Endothelial cell of umbilical vein (primary cell): ENCODE measurements around the gene ENTPD6. TPM values are rescaled to one million over a fixed set of nuclear protein-coding genes. Genes with fewer than 3 reads are reported as not detected.

Source experiments
- BruUV-seq: library from RNA; stranded (reverse); fragments of 400-500 nt; replicated peaks from 2 replicates; lab custom pipeline; 2021; lab: Mats Ljungman, UMichigan
- CTCF ChIA-PET: fragments of 300-600, 350-600 bp; sonication (Branson Sonifier 250); formaldehyde crosslinking; loops from one replicate; lab custom pipeline; 2021; ENCODE audit warnings: antibody characterized with exemption, inconsistent platforms; lab: Charles Lee
- POLR2A ChIA-PET: fragments of 300-600, 350-600 bp; sonication (Branson Sonifier 250); formaldehyde crosslinking; loops from one replicate; lab custom pipeline; 2021; ENCODE audit warnings: antibody characterized with exemption, inconsistent platforms; lab: Charles Lee
- DNase-seq: peaks from one replicate; pipeline ENCODE4 v3.0.0-alpha.2; 2011; ENCODE audit warnings: low read depth, low spot score
- FAIRE-seq: peaks from 2 replicates; lab custom pipeline; 2011; peaks lifted over from hg19 to GRCh38; lab: Jason Lieb, UNC
- H2AFZ ChIP-seq: 2 replicates; pipeline ENCODE4 v1.6.0; 2012; ENCODE audit warnings: low read depth, low read length, control low read depth, inconsistent platforms
- H3K27ac ChIP-seq: 2 replicates; pipeline ENCODE4 v1.5.1; 2011; ENCODE audit warnings: low read depth, mild to moderate bottlenecking, control low read depth, low read length, moderate library complexity; ENCODE audit not compliant: insufficient read depth
- H3K27me3 ChIP-seq, 2 experiments: 2 replicates each; pipeline versions ENCODE4 v1.6.0 to v1.6.1; 2011; ENCODE audit warnings: low read length in 2 of 2, mixed read lengths in 1 of 2; ENCODE audit not compliant: control insufficient read depth in 2 of 2, insufficient read depth in 2 of 2
- H3K36me3 ChIP-seq, 2 experiments: 2 replicates in 1 of 2; 3 replicates in 1 of 2; pipeline ENCODE4 v1.5.1; 2011; ENCODE audit warnings: low read length in 2 of 2, mild to moderate bottlenecking in 1 of 2, moderate library complexity in 1 of 2; ENCODE audit not compliant: control insufficient read depth in 2 of 2, insufficient read depth in 2 of 2; ENCODE audit errors: extremely low read depth in 1 of 2
- H3K4me1 ChIP-seq: 3 replicates; pipeline ENCODE4 v1.5.1; 2011; ENCODE audit warnings: mild to moderate bottlenecking, low read length; ENCODE audit not compliant: control insufficient read depth, insufficient read depth; ENCODE audit errors: extremely low read depth
- H3K4me2 ChIP-seq: 2 replicates; pipeline ENCODE4 v1.6.1; 2011; ENCODE audit warnings: low read length, control low read depth, mixed read lengths; ENCODE audit not compliant: insufficient read depth
- H3K4me3 ChIP-seq, 3 experiments: fragments of 200-600 bp in 1 of 3; sonication (generic), shearing (Covaris generic) in 1 of 3; replicated peaks in 1 of 3; 2 replicates each; pipeline ENCODE4 v1.5.1; 2011 to 2016; ENCODE audit warnings: control low read depth in 3 of 3, low read length in 3 of 3, mild to moderate bottlenecking in 2 of 3, inconsistent platforms in 1 of 3, low read depth in 1 of 3, moderate library complexity in 1 of 3; ENCODE audit not compliant: insufficient read depth in 1 of 3
- H3K79me2 ChIP-seq: 2 replicates; pipeline ENCODE4 v1.6.0; 2012; ENCODE audit warnings: low read length, inconsistent platforms; ENCODE audit not compliant: control insufficient read depth, insufficient read depth
- H3K9ac ChIP-seq: replicated peaks from 2 replicates; pipeline ENCODE3; 2011; ENCODE audit warnings: low read length, control low read depth; ENCODE audit not compliant: insufficient read depth; ENCODE audit errors: extremely low read depth
- H3K9me1 ChIP-seq: replicated peaks from 3 replicates; pipeline ENCODE4 v1.6.0; 2011; ENCODE audit warnings: mild to moderate bottlenecking, low read length; ENCODE audit not compliant: control insufficient read depth, insufficient read depth; ENCODE audit errors: extremely low read depth
- H3K9me3 ChIP-seq: replicated peaks from 2 replicates; pipeline ENCODE4 v1.5.1; 2012; ENCODE audit warnings: low read length, inconsistent platforms; ENCODE audit not compliant: control insufficient read depth, insufficient read depth
- H4K20me1 ChIP-seq: replicated peaks from 2 replicates; pipeline ENCODE3; 2011; ENCODE audit warnings: mild to moderate bottlenecking, low read length; ENCODE audit not compliant: control insufficient read depth, insufficient read depth; ENCODE audit errors: extremely low read depth
- CTCF ChIP-seq, 2 donors: IDR thresholded peaks; 1 replicate in 1 of 2; 2 replicates in 1 of 2; pipeline ENCODE4 v1.5.1; 2011; ENCODE audit warnings: low read length in 2 of 2, mild to moderate bottlenecking in 2 of 2, moderate library complexity in 2 of 2, control low read depth in 1 of 2, inconsistent platforms in 1 of 2, low read depth in 1 of 2; ENCODE audit not compliant: insufficient read depth in 1 of 2; ENCODE audit errors: extremely low read depth in 1 of 2
- EZH2 ChIP-seq: IDR thresholded peaks from 2 replicates; pipeline ENCODE4 v1.6.1; 2012; ENCODE audit warnings: borderline replicate concordance, low read depth, mild to moderate bottlenecking, moderate library complexity, low read length, inconsistent platforms; ENCODE audit not compliant: severe bottlenecking
- FOS ChIP-seq: IDR thresholded peaks from 2 replicates; pipeline ENCODE4 v1.6.1; 2011; ENCODE audit warnings: mild to moderate bottlenecking, low read length, moderate library complexity, borderline replicate concordance; ENCODE audit not compliant: insufficient read depth
- GATA2 ChIP-seq: IDR thresholded peaks from 2 replicates; pipeline ENCODE4 v1.7.0; 2011; ENCODE audit warnings: low read depth, mild to moderate bottlenecking, moderate library complexity, mixed read lengths, low read length; ENCODE audit not compliant: insufficient read length, insufficient read depth
- JUN ChIP-seq: IDR thresholded peaks from 2 replicates; pipeline ENCODE4 v1.6.1; 2011; ENCODE audit warnings: borderline replicate concordance, low read depth; ENCODE audit not compliant: insufficient read length, insufficient read depth
- MYC ChIP-seq: IDR thresholded peaks from one replicate; pipeline ENCODE4 v1.6.1; 2011; ENCODE audit warnings: mild to moderate bottlenecking, low read depth, low read length
- POLR2A ChIP-seq: IDR thresholded peaks from 2 replicates; pipeline ENCODE4 v1.6.1; 2012; ENCODE audit warnings: low read depth, mild to moderate bottlenecking, control low read depth, low read length
- POLR2AphosphoS5 ChIP-seq: IDR thresholded peaks from 2 replicates; pipeline ENCODE4 v1.6.1; 2012; ENCODE audit warnings: low read depth, mild to moderate bottlenecking, control low read depth, low read length, moderate library complexity; ENCODE audit not compliant: insufficient read depth
- dilution Hi-C: fragments of 300-500 bp; cut with MboI; formaldehyde crosslinking; loops from one replicate; pipeline ENCODE4 v1.15.0; 2019; ENCODE audit warnings: low sequenced_read_pairs; ENCODE audit not compliant: extremely low pct_ligation_motif_present
- intact Hi-C: fragments of 100-400 bp; cut with micrococcal nuclease; formaldehyde crosslinking; loops from one replicate; pipeline ENCODE4 v1.10.0; 2022
- polyA plus RNA-seq, 4 experiments: library from polyadenylated mRNA; depleted of rRNA in 3 of 4; stranded (reverse) in 3 of 4; unstranded in 1 of 4; fragments of >200 nt; gene quantifications; 2 replicates each; pipeline versions ENCODE4 v1.2.1 to v1.2.3, GENCODE V29; 2011 to 2012; ENCODE audit warnings: missing spikeins in 1 of 4
- total RNA-seq: library from RNA; stranded (reverse); gene quantifications from 2 replicates; pipeline ENCODE4 v1.2.3, GENCODE V29; 2021

Gene ENTPD6
- total and polyA plus RNA-seq, 2 donors (not counting 3 experiments of a cell fraction or from before 2014, with no cell fraction given): 51.2 to 86.3 TPM

DNA sequence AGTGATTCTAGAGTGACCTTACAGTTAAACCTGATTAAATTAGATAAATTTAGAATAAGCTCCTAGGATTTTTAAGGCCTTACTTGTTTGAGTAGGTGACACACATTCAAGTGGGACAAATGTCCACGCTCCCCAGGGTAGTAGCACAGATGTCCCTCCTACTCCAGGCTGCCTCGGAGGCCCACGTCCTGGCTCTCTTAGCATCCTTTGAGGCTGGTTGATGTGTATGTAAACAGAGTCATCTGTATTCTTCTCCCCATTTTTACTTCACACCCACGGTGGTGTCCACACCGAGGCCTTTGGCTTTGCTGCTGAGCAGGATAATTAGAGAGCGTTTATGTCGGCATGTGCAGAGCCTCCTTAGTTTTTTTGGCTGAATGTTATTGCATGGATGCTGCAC is 15.8 kb downstream of the ENTPD6 start:
- CTCF ChIA-PET: interaction anchor here (1.3 kb wide), 1 partner anchor 36 kb away, joined by 3 read pairs; no protein-coding TSS in a partner anchor
- H3K4me2 ChIP-seq: no peak overlapping the region
- H4K20me1 ChIP-seq: no peaks in the 10 kb centered on the region
- H3K27me3 ChIP-seq: no peaks in the 10 kb centered on the region
- DNase-seq: no peak
- no peak overlapping the region for H2AFZ ChIP-seq
- dilution Hi-C loops (no loop called here), intact Hi-C loops (no loop called here)
- H3K4me3 ChIP-seq: no peak overlapping the region
- no peak overlapping the region for H3K9ac ChIP-seq
- peaks cover 0 to 8% of the 10 kb centered on the region in 2 experiments for H3K36me3 ChIP-seq
- no peaks in the 10 kb centered on the region for H3K9me3 ChIP-seq
- no peak for TF ChIP-seq CTCF (IDR thresholded peaks at IDR 0.05; ENCODE audit: extremely low read depth in 1 of 2, insufficient read depth in 1 of 2, low read depth in 1 of 2, low read length in 2 of 2)
- no peak for TF ChIP-seq MYC
- no peak for TF ChIP-seq FOS
- no peak for TF ChIP-seq GATA2
- TF ChIP-seq POLR2A: no peak
- TF ChIP-seq EZH2: no peak
- TF ChIP-seq JUN: no peak
- no peak for TF ChIP-seq POLR2AphosphoS5
- H3K4me1 ChIP-seq: no peaks in the 10 kb centered on the region
- H3K79me2 ChIP-seq: peaks cover 2% of the 10 kb centered on the region
- H3K27ac ChIP-seq: no peak overlapping the region
- no peak for FAIRE-seq
- POLR2A ChIA-PET: no interaction called here
- no peaks in the 10 kb centered on the region for H3K9me1 ChIP-seq
- no TSS peak for BruUV-seq
